WI38 (cell line): ENCODE measurements around the gene CELF6.

ENCODE experiments used
- H3K4me3 ChIP-seq: 2 replicates; pipeline ENCODE4 v1.5.1; 2011; ENCODE audit warnings: low read depth, mild to moderate bottlenecking, control low read depth, low read length
- TF ChIP-seq, protein P1 (sequence below): IDR thresholded peaks from 2 replicates; pipeline ENCODE4 v1.5.1; 2012; ENCODE audit warnings: low read depth, mild to moderate bottlenecking, control low read depth, low read length

Gene CELF6

DNA sequence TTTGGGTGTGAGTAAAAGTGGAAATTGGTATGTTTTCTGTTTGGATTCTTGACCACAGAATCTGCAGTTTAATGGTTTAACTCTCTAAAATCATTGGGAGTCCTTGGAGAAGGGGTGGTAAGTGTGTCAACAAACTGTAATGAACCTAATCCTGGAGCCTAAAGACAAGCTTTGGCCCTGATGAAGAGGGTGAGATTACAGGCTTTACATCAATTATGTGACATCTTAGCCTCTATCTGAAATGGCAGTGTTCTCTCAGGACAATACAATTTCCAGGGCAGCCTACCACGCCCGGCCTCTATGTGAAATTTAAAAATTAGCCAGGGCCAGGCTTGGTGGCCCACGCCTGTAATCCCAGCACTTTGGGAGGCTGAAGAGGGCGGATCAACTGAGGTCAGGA, 84.7 kb downstream of the CELF6 start:
- no peak overlapping the region for H3K4me3 ChIP-seq
- TF ChIP-seq, protein P1, sequence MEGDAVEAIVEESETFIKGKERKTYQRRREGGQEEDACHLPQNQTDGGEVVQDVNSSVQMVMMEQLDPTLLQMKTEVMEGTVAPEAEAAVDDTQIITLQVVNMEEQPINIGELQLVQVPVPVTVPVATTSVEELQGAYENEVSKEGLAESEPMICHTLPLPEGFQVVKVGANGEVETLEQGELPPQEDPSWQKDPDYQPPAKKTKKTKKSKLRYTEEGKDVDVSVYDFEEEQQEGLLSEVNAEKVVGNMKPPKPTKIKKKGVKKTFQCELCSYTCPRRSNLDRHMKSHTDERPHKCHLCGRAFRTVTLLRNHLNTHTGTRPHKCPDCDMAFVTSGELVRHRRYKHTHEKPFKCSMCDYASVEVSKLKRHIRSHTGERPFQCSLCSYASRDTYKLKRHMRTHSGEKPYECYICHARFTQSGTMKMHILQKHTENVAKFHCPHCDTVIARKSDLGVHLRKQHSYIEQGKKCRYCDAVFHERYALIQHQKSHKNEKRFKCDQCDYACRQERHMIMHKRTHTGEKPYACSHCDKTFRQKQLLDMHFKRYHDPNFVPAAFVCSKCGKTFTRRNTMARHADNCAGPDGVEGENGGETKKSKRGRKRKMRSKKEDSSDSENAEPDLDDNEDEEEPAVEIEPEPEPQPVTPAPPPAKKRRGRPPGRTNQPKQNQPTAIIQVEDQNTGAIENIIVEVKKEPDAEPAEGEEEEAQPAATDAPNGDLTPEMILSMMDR, result no peak
